WTC11 (cell line): ENCODE results near the gene PDE4A. TPM values are rescaled to one million over a fixed set of nuclear protein-coding genes. Genes with fewer than 3 reads are reported as not detected.
A peak's percentile ranks its signal among the peaks of the same experiment; 100 is the strongest.

Experiments used
- ATAC-seq: fragments of 200-7000 bp; cut with Tn5 transposase; 2 replicates; pipeline ENCODE4 v1.10.0; 2021; ENCODE audit warnings: mild to moderate bottlenecking, moderate library complexity
- CTCF ChIA-PET: fragments of 300-600 bp; sonication (Branson Sonifier 250); formaldehyde crosslinking; loops from one replicate; lab custom pipeline; 2021; ENCODE audit warnings: antibody characterized with exemption; lab: Charles Lee
- POLR2A ChIA-PET: fragments of 350-600 bp; sonication (Branson Sonifier 250); formaldehyde crosslinking; loops from one replicate; lab custom pipeline; 2021; ENCODE audit warnings: antibody characterized with exemption; lab: Charles Lee
- DNase-seq: peaks from one replicate; pipeline ENCODE4 v3.0.0; 2021; ENCODE audit warnings: low spot score
- H3K27ac Mint-ChIP-seq: 2 replicates; pipeline ENCODE4 v1.8.0; 2021; ENCODE audit warnings: mixed read lengths
- H3K27me3 Mint-ChIP-seq: 2 replicates; pipeline ENCODE4 v1.8.0; 2021; ENCODE audit warnings: low read depth, mild to moderate bottlenecking, moderate library complexity, mixed read lengths
- H3K36me3 Mint-ChIP-seq: 2 replicates; pipeline ENCODE4 v1.8.0; 2021; ENCODE audit warnings: mixed read lengths
- H3K4me1 Mint-ChIP-seq: 2 replicates; pipeline ENCODE4 v1.8.0; 2022; ENCODE audit warnings: mixed read lengths
- H3K4me3 Mint-ChIP-seq: 2 replicates; pipeline ENCODE4 v1.8.0; 2021; ENCODE audit warnings: mild to moderate bottlenecking, moderate library complexity, mixed read lengths
- H3K9me3 Mint-ChIP-seq: 2 replicates; pipeline ENCODE4 v1.8.0; 2021; ENCODE audit warnings: mixed read lengths
- ATF1 ChIP-seq: sonication (generic); formaldehyde crosslinking; IDR thresholded peaks from 2 replicates; pipeline ENCODE4 v1.8.1; 2023; ENCODE audit warnings: mild to moderate bottlenecking, moderate library complexity, missing genetic modification reagents
- CBFB ChIP-seq: sonication (generic); formaldehyde crosslinking; IDR thresholded peaks from 2 replicates; pipeline ENCODE4 v1.8.1; 2022; ENCODE audit warnings: mild to moderate bottlenecking, low read depth, missing genetic modification reagents
- EMX1 ChIP-seq: fragments of 250-450 bp; sonication (Bioruptor Pico); IDR thresholded peaks from 2 replicates; pipeline ENCODE4 v1.8.0; 2021; ENCODE audit warnings: mild to moderate bottlenecking
- FOXK1 ChIP-seq: sonication (generic); formaldehyde crosslinking; IDR thresholded peaks from 2 replicates; pipeline ENCODE4 v1.8.0; 2022; ENCODE audit warnings: mild to moderate bottlenecking, moderate library complexity, missing genetic modification reagents
- FOXP1 ChIP-seq: sonication (generic); formaldehyde crosslinking; IDR thresholded peaks from 2 replicates; pipeline ENCODE4 v1.8.0; 2022; ENCODE audit warnings: missing genetic modification reagents, mild to moderate bottlenecking, moderate library complexity, borderline replicate concordance
- GRHL2 ChIP-seq: fragments of 250-450 bp; sonication (Bioruptor Pico); IDR thresholded peaks from 2 replicates; pipeline ENCODE4 v1.8.0; 2022; ENCODE audit warnings: mild to moderate bottlenecking, moderate library complexity; ENCODE audit not compliant: insufficient replicate concordance, severe bottlenecking
- IRF2 ChIP-seq: sonication (generic); formaldehyde crosslinking; IDR thresholded peaks from 2 replicates; pipeline ENCODE4 v1.8.0; 2022; ENCODE audit warnings: low read depth, missing genetic modification reagents, borderline replicate concordance
- NFATC4 ChIP-seq: fragments of 250-450 bp; sonication (Bioruptor Pico); IDR thresholded peaks from 2 replicates; pipeline ENCODE4 v1.9.0; 2021; ENCODE audit warnings: mild to moderate bottlenecking
- NFE2L1 ChIP-seq: sonication (generic); formaldehyde crosslinking; IDR thresholded peaks from 2 replicates; pipeline ENCODE4 v1.8.1; 2023; ENCODE audit warnings: missing genetic modification reagents
- NFYB ChIP-seq: sonication (generic); formaldehyde crosslinking; conservative IDR thresholded peaks from 2 replicates; pipeline ENCODE4 v1.8.0; 2022; ENCODE audit warnings: low read depth, missing genetic modification reagents
- OVOL2 ChIP-seq: fragments of 250-450 bp; sonication (Bioruptor Pico); IDR thresholded peaks from 2 replicates; pipeline ENCODE4 v1.9.0; 2021; ENCODE audit warnings: mild to moderate bottlenecking, borderline replicate concordance
- PRRX2 ChIP-seq: fragments of 250-450 bp; sonication (Bioruptor Pico); IDR thresholded peaks from 2 replicates; pipeline ENCODE4 v1.8.0; 2021; ENCODE audit warnings: mild to moderate bottlenecking
- RORB ChIP-seq: fragments of 250-450 bp; sonication (Bioruptor Pico); IDR thresholded peaks from 2 replicates; pipeline ENCODE4 v1.9.0; 2021; ENCODE audit warnings: mild to moderate bottlenecking
- TP53 ChIP-seq: sonication (generic); formaldehyde crosslinking; IDR thresholded peaks from 2 replicates; pipeline ENCODE4 v1.8.1; 2023; ENCODE audit warnings: mild to moderate bottlenecking, missing genetic modification reagents
- ZBTB21 ChIP-seq: sonication (generic); formaldehyde crosslinking; IDR thresholded peaks from 2 replicates; pipeline ENCODE4 v1.8.1; 2023; ENCODE audit warnings: mild to moderate bottlenecking, missing genetic modification reagents, borderline replicate concordance
- ZNF138 ChIP-seq: sonication (generic); formaldehyde crosslinking; conservative IDR thresholded peaks from 2 replicates; pipeline ENCODE4 v1.8.1; 2022; ENCODE audit warnings: mild to moderate bottlenecking, moderate library complexity, missing genetic modification reagents
- ZNF416 ChIP-seq: fragments of 250-450 bp; sonication (Bioruptor Pico); IDR thresholded peaks from 2 replicates; pipeline ENCODE4 v1.9.0; 2021; ENCODE audit warnings: mild to moderate bottlenecking, inconsistent platforms
- ZNF423 ChIP-seq: fragments of 250-450 bp; sonication (Bioruptor Pico); IDR thresholded peaks from 2 replicates; pipeline ENCODE4 v2.1.2; 2022; ENCODE audit warnings: mild to moderate bottlenecking, moderate library complexity
- total RNA-seq: library from RNA; stranded (reverse); gene quantifications from 3 replicates; pipeline ENCODE4 v1.2.3, GENCODE V29; 2021
- TF ChIP-seq, protein P1 (sequence below): sonication (generic); formaldehyde crosslinking; IDR thresholded peaks from 2 replicates; pipeline ENCODE4 v1.8.0; 2023; ENCODE audit warnings: missing genetic modification reagents
- TF ChIP-seq, protein P2 (sequence below): fragments of 250-450 bp; sonication (Bioruptor Pico); IDR thresholded peaks from 2 replicates; pipeline ENCODE4 v1.9.0; 2021; ENCODE audit warnings: mild to moderate bottlenecking
- TF ChIP-seq, protein P3 (sequence below): sonication (generic); formaldehyde crosslinking; IDR thresholded peaks from 2 replicates; pipeline ENCODE4 v1.8.1; 2023; ENCODE audit warnings: mild to moderate bottlenecking, missing genetic modification reagents
- TF ChIP-seq, protein P4 (sequence below): fragments of 250-450 bp; sonication (Bioruptor Pico); IDR thresholded peaks from 2 replicates; pipeline ENCODE4 v1.9.0; 2021; ENCODE audit warnings: mild to moderate bottlenecking
- TF ChIP-seq, protein P5 (sequence below): sonication (generic); formaldehyde crosslinking; IDR thresholded peaks from 2 replicates; pipeline ENCODE4 v1.8.0; 2022; ENCODE audit warnings: missing genetic modification reagents
- TF ChIP-seq, protein P6 (sequence below): sonication (generic); formaldehyde crosslinking; IDR thresholded peaks from 2 replicates; pipeline ENCODE4 v1.8.1; 2023; ENCODE audit warnings: mild to moderate bottlenecking, moderate library complexity, missing genetic modification reagents
- TF ChIP-seq, protein P7 (sequence below): sonication (generic); formaldehyde crosslinking; IDR thresholded peaks from 2 replicates; pipeline ENCODE4 v1.8.1; 2022; ENCODE audit warnings: missing genetic modification reagents, borderline replicate concordance

PDE4A gene
- total RNA-seq, 1 experiment from 2014 or later: 5.9 TPM

DNA sequence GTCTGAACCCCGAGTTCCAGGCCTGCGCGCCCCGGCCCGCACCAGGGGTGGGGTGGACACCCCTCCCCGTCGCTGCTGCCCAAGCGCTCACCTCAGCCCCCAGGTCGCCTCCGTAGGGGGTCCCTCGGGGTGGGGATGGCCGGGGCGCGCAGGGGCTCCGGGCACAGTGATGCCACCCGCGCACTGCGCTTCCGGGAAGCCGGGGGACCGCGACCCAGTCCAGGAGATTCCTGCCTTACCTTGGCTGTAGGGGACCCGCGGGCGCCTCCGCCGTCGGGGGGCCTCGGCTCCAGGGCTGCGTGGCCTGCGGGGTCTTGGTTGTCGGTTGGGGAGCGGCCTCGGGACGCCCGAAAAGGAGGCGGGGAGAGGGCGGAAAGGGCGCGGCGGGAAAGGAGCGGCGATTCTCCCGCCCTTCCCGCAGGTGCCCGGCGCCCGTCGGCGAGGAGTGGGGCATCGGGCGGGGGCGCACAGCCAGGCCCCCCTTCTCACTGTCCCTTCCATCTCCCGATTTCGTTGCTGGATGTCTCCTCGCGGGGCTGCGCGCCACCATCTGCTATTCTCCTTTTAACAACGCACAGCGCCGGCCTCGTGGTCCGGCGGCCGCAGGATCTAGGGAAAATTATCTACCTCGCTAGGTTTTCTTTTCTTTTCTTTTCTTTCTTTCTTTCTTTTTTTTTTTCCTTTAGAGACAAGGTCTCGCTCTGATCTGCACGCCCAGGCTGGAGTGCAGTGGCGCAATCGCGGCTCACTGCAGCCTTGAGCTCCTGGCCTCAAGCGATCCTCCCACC is 82.9 kb downstream of the PDE4A start, which contains the start of gene KEAP1:
Gene KEAP1, minus strand, starts transcription at position 355 of the 788 bp plus-strand sequence. CDS start 3,323 bp downstream, outside the sequence.
- peaks cover 26% of the 10 kb centered on the region for H3K4me1 Mint-ChIP-seq
- 0 out of 2 replicates have a peak, but pooled peaks cover 4% of the 10 kb centered on the region for H3K27me3 Mint-ChIP-seq
- peak within 1 kb of the TSS; percentile 83 for H3K4me3 Mint-ChIP-seq
- peak; percentile 8 for ATAC-seq
- ChIA-PET POLR2A (interaction anchor here (0.6 kb wide), 3 partner anchors 104 to 643 kb away, joined by 3 to 4 read pairs (median 3); no protein-coding TSS in a partner anchor), CTCF (interaction anchor here (0.6 to 1.2 kb wide), 7 partner anchors 28 to 214 kb away, joined by 3 to 6 read pairs (median 3); partner anchors contain the start of gene DNM2)
- peak; percentile 56 for DNase-seq
- H3K27ac Mint-ChIP-seq: no peak within 1 kb of the TSS
- 0 out of 2 replicates have a peak, but pooled peaks cover 3% of the 10 kb centered on the region for H3K9me3 Mint-ChIP-seq
- H3K36me3 Mint-ChIP-seq: peaks cover 12% of the 10 kb centered on the region
- no peak for TF ChIP-seq GRHL2 (CRISPR knock-in tag)
- TF ChIP-seq IRF2 (CRISPR knock-in tag): no peak
- TF ChIP-seq, protein P1, sequence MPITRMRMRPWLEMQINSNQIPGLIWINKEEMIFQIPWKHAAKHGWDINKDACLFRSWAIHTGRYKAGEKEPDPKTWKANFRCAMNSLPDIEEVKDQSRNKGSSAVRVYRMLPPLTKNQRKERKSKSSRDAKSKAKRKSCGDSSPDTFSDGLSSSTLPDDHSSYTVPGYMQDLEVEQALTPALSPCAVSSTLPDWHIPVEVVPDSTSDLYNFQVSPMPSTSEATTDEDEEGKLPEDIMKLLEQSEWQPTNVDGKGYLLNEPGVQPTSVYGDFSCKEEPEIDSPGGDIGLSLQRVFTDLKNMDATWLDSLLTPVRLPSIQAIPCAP (CRISPR knock-in tag): 0 out of 2 replicates have a peak, but pooled peaks have one; percentile 19
- no peak for TF ChIP-seq OVOL2
- no peak for TF ChIP-seq TP53
- no peak for TF ChIP-seq ZNF138 (CRISPR knock-in tag)
- no peak; the same call in 1 of the 2 replicates for TF ChIP-seq ATF1 (CRISPR knock-in tag)
- TF ChIP-seq NFYB (CRISPR knock-in tag): no peak
- TF ChIP-seq, protein P2, sequence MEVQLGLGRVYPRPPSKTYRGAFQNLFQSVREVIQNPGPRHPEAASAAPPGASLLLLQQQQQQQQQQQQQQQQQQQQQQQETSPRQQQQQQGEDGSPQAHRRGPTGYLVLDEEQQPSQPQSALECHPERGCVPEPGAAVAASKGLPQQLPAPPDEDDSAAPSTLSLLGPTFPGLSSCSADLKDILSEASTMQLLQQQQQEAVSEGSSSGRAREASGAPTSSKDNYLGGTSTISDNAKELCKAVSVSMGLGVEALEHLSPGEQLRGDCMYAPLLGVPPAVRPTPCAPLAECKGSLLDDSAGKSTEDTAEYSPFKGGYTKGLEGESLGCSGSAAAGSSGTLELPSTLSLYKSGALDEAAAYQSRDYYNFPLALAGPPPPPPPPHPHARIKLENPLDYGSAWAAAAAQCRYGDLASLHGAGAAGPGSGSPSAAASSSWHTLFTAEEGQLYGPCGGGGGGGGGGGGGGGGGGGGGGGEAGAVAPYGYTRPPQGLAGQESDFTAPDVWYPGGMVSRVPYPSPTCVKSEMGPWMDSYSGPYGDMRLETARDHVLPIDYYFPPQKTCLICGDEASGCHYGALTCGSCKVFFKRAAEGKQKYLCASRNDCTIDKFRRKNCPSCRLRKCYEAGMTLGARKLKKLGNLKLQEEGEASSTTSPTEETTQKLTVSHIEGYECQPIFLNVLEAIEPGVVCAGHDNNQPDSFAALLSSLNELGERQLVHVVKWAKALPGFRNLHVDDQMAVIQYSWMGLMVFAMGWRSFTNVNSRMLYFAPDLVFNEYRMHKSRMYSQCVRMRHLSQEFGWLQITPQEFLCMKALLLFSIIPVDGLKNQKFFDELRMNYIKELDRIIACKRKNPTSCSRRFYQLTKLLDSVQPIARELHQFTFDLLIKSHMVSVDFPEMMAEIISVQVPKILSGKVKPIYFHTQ (CRISPR knock-in tag): no peak
- TF ChIP-seq ZNF416 (CRISPR knock-in tag): no peak
- TF ChIP-seq EMX1 (CRISPR knock-in tag): no peak
- TF ChIP-seq PRRX2 (CRISPR knock-in tag): no peak
- TF ChIP-seq, protein P3, sequence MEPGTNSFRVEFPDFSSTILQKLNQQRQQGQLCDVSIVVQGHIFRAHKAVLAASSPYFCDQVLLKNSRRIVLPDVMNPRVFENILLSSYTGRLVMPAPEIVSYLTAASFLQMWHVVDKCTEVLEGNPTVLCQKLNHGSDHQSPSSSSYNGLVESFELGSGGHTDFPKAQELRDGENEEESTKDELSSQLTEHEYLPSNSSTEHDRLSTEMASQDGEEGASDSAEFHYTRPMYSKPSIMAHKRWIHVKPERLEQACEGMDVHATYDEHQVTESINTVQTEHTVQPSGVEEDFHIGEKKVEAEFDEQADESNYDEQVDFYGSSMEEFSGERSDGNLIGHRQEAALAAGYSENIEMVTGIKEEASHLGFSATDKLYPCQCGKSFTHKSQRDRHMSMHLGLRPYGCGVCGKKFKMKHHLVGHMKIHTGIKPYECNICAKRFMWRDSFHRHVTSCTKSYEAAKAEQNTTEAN: no peak; the same call in 1 of the 2 replicates
- TF ChIP-seq, protein P4, sequence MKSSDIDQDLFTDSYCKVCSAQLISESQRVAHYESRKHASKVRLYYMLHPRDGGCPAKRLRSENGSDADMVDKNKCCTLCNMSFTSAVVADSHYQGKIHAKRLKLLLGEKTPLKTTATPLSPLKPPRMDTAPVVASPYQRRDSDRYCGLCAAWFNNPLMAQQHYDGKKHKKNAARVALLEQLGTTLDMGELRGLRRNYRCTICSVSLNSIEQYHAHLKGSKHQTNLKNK (CRISPR knock-in tag): no peak
- TF ChIP-seq, protein P5, sequence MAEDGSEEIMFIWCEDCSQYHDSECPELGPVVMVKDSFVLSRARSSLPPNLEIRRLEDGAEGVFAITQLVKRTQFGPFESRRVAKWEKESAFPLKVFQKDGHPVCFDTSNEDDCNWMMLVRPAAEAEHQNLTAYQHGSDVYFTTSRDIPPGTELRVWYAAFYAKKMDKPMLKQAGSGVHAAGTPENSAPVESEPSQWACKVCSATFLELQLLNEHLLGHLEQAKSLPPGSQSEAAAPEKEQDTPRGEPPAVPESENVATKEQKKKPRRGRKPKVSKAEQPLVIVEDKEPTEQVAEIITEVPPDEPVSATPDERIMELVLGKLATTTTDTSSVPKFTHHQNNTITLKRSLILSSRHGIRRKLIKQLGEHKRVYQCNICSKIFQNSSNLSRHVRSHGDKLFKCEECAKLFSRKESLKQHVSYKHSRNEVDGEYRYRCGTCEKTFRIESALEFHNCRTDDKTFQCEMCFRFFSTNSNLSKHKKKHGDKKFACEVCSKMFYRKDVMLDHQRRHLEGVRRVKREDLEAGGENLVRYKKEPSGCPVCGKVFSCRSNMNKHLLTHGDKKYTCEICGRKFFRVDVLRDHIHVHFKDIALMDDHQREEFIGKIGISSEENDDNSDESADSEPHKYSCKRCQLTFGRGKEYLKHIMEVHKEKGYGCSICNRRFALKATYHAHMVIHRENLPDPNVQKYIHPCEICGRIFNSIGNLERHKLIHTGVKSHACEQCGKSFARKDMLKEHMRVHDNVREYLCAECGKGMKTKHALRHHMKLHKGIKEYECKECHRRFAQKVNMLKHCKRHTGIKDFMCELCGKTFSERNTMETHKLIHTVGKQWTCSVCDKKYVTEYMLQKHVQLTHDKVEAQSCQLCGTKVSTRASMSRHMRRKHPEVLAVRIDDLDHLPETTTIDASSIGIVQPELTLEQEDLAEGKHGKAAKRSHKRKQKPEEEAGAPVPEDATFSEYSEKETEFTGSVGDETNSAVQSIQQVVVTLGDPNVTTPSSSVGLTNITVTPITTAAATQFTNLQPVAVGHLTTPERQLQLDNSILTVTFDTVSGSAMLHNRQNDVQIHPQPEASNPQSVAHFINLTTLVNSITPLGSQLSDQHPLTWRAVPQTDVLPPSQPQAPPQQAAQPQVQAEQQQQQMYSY (CRISPR knock-in tag): peak; percentile 10; the same call in 1 of the 2 replicates
- TF ChIP-seq, protein P6, sequence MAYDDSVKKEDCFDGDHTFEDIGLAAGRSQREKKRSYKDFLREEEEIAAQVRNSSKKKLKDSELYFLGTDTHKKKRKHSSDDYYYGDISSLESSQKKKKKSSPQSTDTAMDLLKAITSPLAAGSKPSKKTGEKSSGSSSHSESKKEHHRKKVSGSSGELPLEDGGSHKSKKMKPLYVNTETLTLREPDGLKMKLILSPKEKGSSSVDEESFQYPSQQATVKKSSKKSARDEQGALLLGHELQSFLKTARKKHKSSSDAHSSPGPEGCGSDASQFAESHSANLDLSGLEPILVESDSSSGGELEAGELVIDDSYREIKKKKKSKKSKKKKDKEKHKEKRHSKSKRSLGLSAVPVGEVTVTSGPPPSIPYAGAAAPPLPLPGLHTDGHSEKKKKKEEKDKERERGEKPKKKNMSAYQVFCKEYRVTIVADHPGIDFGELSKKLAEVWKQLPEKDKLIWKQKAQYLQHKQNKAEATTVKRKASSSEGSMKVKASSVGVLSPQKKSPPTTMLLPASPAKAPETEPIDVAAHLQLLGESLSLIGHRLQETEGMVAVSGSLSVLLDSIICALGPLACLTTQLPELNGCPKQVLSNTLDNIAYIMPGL (CRISPR knock-in tag): no peak
- TF ChIP-seq, protein P7, sequence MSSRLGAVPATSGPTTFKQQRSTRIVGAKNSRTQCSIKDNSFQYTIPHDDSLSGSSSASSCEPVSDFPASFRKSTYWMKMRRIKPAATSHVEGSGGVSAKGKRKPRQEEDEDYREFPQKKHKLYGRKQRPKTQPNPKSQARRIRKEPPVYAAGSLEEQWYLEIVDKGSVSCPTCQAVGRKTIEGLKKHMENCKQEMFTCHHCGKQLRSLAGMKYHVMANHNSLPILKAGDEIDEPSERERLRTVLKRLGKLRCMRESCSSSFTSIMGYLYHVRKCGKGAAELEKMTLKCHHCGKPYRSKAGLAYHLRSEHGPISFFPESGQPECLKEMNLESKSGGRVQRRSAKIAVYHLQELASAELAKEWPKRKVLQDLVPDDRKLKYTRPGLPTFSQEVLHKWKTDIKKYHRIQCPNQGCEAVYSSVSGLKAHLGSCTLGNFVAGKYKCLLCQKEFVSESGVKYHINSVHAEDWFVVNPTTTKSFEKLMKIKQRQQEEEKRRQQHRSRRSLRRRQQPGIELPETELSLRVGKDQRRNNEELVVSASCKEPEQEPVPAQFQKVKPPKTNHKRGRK: 0 out of 2 replicates have a peak, but pooled peaks have one; percentile 4
- TF ChIP-seq ZNF423 (CRISPR knock-in tag): no peak
- no peak for TF ChIP-seq RORB
- no peak for TF ChIP-seq CBFB (CRISPR knock-in tag)
- no peak for TF ChIP-seq NFE2L1 (CRISPR knock-in tag)
- peak; percentile 53 for TF ChIP-seq FOXK1 (CRISPR knock-in tag)
- peak; percentile 53; the same call in 1 of the 2 replicates for TF ChIP-seq FOXP1
- no peak for TF ChIP-seq ZBTB21 (CRISPR knock-in tag)
- TF ChIP-seq NFATC4: no peak
